Measurements from ENCODE around the gene AAMP.

AAMP gene

GRCh38 chr2:218296847-218297246 is 26.9 kb upstream of the AAMP start:
- H3K9me2 ChIP-seq (replicated peaks; ENCODE audit: insufficient read depth, low read length): no peaks in the 10 kb centered on the region
- no peaks in the 10 kb centered on the region for H3K27me3 ChIP-seq (replicated peaks; ENCODE audit: insufficient read depth, low read length)
- no peaks in the 10 kb centered on the region for H3K9me3 ChIP-seq (replicated peaks; ENCODE audit: insufficient read depth, low read length)
- peaks cover 28% of the 10 kb centered on the region for H3K4me1 ChIP-seq (ENCODE audit: low read length)
- TF ChIP-seq EZH2 (optimal IDR thresholded peaks at IDR 0.05; ENCODE audit: low read depth, low read length): no peak
- TF ChIP-seq EZH2phosphoT487 (IDR thresholded peaks at IDR 0.05; ENCODE audit: low read length): no peak
- TF ChIP-seq CTCF (IDR thresholded peaks at IDR 0.05; ENCODE audit: low read length): no peak
- no peak overlapping the region for H3K4me2 ChIP-seq (ENCODE audit: low read depth, low read length)
- H3K4me3 ChIP-seq (ENCODE audit: low read length): no peak overlapping the region
- no peaks in the 10 kb centered on the region for H4K20me1 ChIP-seq (ENCODE audit: insufficient read depth, low read length)
- H2AFZ ChIP-seq (ENCODE audit: low read length): no peak overlapping the region
- H3K9ac ChIP-seq (ENCODE audit: low read length): no peak overlapping the region
- H3K79me2 ChIP-seq (ENCODE audit: low read length): peaks cover 5% of the 10 kb centered on the region
- peaks cover 15% of the 10 kb centered on the region; the same call in 1 of the 2 replicates for H3F3A ChIP-seq (ENCODE audit: insufficient read depth, low read length)
- DNase-seq: no peak
- no peaks in the 10 kb centered on the region for H3K36me3 ChIP-seq (replicated peaks; ENCODE audit: insufficient read depth, low read length)
- H3K27ac ChIP-seq (ENCODE audit: low read length): no peak overlapping the region

- peaks cover 32% of the 10 kb centered on the region for H3K4me1 ChIP-seq (ENCODE audit: low read length)
Observed at GRCh38 chr2:218296200-218296599, 26.3 kb upstream of the AAMP start.

GRCh38 chr2:218295029-218295428 is 25.1 kb upstream of the AAMP start:
- no peaks in the 10 kb centered on the region for H3K9me3 ChIP-seq (replicated peaks; ENCODE audit: insufficient read depth, low read length)
- DNase-seq: peak; percentile 77
- H3K9me2 ChIP-seq (replicated peaks; ENCODE audit: insufficient read depth, low read length): no peaks in the 10 kb centered on the region
- peaks cover 31% of the 10 kb centered on the region for H3F3A ChIP-seq (ENCODE audit: insufficient read depth, low read length)
- H3K9ac ChIP-seq (ENCODE audit: low read length): no peak overlapping the region
- no peaks in the 10 kb centered on the region for H4K20me1 ChIP-seq (ENCODE audit: insufficient read depth, low read length)
- H2AFZ ChIP-seq (ENCODE audit: low read length): peak overlapping the region; percentile 13; the same call in 1 of the 2 replicates
- TF ChIP-seq EZH2 (optimal IDR thresholded peaks at IDR 0.05; ENCODE audit: low read depth, low read length) (no peak), CTCF (IDR thresholded peaks at IDR 0.05; ENCODE audit: low read length) (no peak), EZH2phosphoT487 (IDR thresholded peaks at IDR 0.05; ENCODE audit: low read length) (no peak)
- H3K79me2 ChIP-seq (ENCODE audit: low read length): peaks cover 22% of the 10 kb centered on the region
- H3K4me3 ChIP-seq (ENCODE audit: low read length): no peak overlapping the region
- no peaks in the 10 kb centered on the region for H3K27me3 ChIP-seq (replicated peaks; ENCODE audit: insufficient read depth, low read length)
- peak overlapping the region; percentile 17 for H3K4me2 ChIP-seq (ENCODE audit: low read depth, low read length)
- H3K27ac ChIP-seq (ENCODE audit: low read length): peak overlapping the region; percentile 25; the same call in 1 of the 2 replicates
- H3K36me3 ChIP-seq (replicated peaks; ENCODE audit: insufficient read depth, low read length): no peaks in the 10 kb centered on the region
- H3K4me1 ChIP-seq (ENCODE audit: low read length): peaks cover 42% of the 10 kb centered on the region

More at GRCh38 chr2:218296200-218296599, 26.3 kb upstream of the AAMP start:
- H4K20me1 ChIP-seq (ENCODE audit: insufficient read depth, low read length): no peaks in the 10 kb centered on the region
- H3K9ac ChIP-seq (ENCODE audit: low read length): no peak overlapping the region
- H2AFZ ChIP-seq (ENCODE audit: low read length): no peak overlapping the region
- H3K27me3 ChIP-seq (replicated peaks; ENCODE audit: insufficient read depth, low read length): no peaks in the 10 kb centered on the region
- H3F3A ChIP-seq (ENCODE audit: insufficient read depth, low read length): peaks cover 22% of the 10 kb centered on the region
- TF ChIP-seq EZH2 (optimal IDR thresholded peaks at IDR 0.05; ENCODE audit: low read depth, low read length): no peak
- no peak for TF ChIP-seq EZH2phosphoT487 (IDR thresholded peaks at IDR 0.05; ENCODE audit: low read length)
- TF ChIP-seq CTCF (IDR thresholded peaks at IDR 0.05; ENCODE audit: low read length): no peak
- DNase-seq: no peak
- no peak overlapping the region for H3K4me3 ChIP-seq (ENCODE audit: low read length)
- no peak overlapping the region for H3K4me2 ChIP-seq (ENCODE audit: low read depth, low read length)
- no peaks in the 10 kb centered on the region for H3K9me3 ChIP-seq (replicated peaks; ENCODE audit: insufficient read depth, low read length)
- peaks cover 11% of the 10 kb centered on the region for H3K79me2 ChIP-seq (ENCODE audit: low read length)
- no peak overlapping the region for H3K27ac ChIP-seq (ENCODE audit: low read length)
- no peaks in the 10 kb centered on the region for H3K36me3 ChIP-seq (replicated peaks; ENCODE audit: insufficient read depth, low read length)
- H3K9me2 ChIP-seq (replicated peaks; ENCODE audit: insufficient read depth, low read length): no peaks in the 10 kb centered on the region
